Memory B cell (primary cell): Measurements from ENCODE around the gene CORIN.

Experiments
- ATAC-seq: fragments of 150-1000 bp; cut with Tn5 transposase; 2 replicates; pipeline ENCODE4 v1.10.0; 2021; ENCODE audit warnings: low read depth, mild to moderate bottlenecking, moderate library complexity
- DNase-seq, 2 donors: peaks; one replicate each; pipeline ENCODE4 v3.0.0; 2022; ENCODE audit warnings: low spot score in 2 of 2
- H3K27ac Mint-ChIP-seq: one replicate; pipeline ENCODE4 v1.8.0; 2022; ENCODE audit warnings: mild to moderate bottlenecking, moderate library complexity, mixed read lengths
- H3K27me3 Mint-ChIP-seq: one replicate; pipeline ENCODE4 v1.8.0; 2022; ENCODE audit warnings: mixed read lengths
- H3K36me3 Mint-ChIP-seq: one replicate; pipeline ENCODE4 v1.8.0; 2022; ENCODE audit warnings: mild to moderate bottlenecking, mixed read lengths
- H3K4me1 Mint-ChIP-seq: one replicate; pipeline ENCODE4 v1.8.0; 2022; ENCODE audit warnings: mixed read lengths
- H3K4me3 Mint-ChIP-seq: one replicate; pipeline ENCODE4 v1.8.0; 2022; ENCODE audit warnings: mild to moderate bottlenecking, moderate library complexity, mixed read lengths
- H3K9me3 Mint-ChIP-seq: one replicate; pipeline ENCODE4 v1.8.0; 2022; ENCODE audit warnings: mixed read lengths

The CORIN gene

DNA sequence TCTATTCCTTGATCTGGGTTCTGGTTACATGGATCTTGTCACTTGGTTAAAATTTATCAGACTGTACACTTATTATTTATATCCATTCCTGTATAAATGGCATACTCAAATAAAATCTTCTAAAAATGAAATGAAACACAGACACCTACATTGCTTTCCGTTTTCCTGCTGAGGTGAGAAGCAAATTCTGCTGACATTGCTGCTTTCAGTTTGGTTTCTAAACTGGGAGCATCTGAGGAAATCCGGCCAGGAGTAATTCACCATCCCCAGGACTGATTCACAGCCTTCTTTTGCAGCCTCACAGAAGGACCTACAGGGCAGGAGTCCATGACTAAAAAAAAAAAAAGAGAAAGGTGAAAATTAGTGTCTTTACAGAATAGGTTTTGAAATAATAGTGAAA is 93.6 kb downstream of the CORIN start:
- H3K9me3 Mint-ChIP-seq: peaks cover 4% of the 10 kb centered on the region
- H3K4me3 Mint-ChIP-seq: no peak overlapping the region
- H3K27ac Mint-ChIP-seq: no peak overlapping the region
- H3K4me1 Mint-ChIP-seq: no peaks in the 10 kb centered on the region
- DNase-seq: no peak
- ATAC-seq: no peak
- H3K27me3 Mint-ChIP-seq: no peaks in the 10 kb centered on the region
- no peaks in the 10 kb centered on the region for H3K36me3 Mint-ChIP-seq

DNA sequence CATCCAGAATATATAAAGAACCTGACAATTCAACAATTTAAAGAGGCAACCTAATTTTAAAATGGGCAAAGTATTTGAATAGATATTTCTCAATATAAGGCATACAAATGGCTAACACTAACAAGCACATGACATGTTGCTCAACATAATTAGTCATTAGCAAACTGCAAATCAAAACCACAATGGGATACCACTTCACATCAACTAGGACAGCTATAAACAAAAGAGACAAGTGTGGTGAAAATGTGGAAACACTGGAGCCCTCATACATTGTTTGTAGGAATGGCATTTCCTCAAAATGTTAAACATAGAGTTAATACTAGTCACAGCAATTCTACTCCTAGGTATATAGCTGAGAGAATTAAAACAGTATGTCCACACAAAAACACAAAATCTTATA is 96.7 kb downstream of the CORIN start:
- no peak for DNase-seq
- ATAC-seq: no peak
- Mint-ChIP-seq H3K27me3 (peaks cover 5% of the 10 kb centered on the region), H3K4me3 (no peak overlapping the region), H3K4me1 (no peaks in the 10 kb centered on the region), H3K27ac (no peak overlapping the region), H3K36me3 (no peaks in the 10 kb centered on the region), H3K9me3 (peaks cover 12% of the 10 kb centered on the region)

DNA sequence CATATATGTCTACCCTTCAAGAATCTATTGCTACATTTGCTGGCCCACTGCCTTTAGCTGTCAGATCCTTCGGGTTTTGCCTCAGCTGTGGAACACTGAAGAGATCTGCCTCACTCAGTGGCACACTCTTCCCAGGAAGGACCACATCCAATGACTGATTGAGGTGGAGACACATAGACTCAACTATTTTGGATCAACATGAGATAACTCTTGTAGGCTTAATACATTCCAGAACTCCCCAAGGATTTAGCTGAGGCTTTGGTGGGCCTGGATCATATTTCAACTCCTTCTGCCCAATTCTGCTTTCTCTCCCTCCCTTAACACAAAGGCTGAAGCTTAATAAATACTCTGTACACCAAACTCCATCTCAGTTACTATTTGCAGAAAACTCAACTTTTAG is 100.5 kb downstream of the CORIN start:
- H3K36me3 Mint-ChIP-seq: no peaks in the 10 kb centered on the region
- DNase-seq (no peak), ATAC-seq (no peak)
- H3K4me1 Mint-ChIP-seq: no peaks in the 10 kb centered on the region
- peaks cover 12% of the 10 kb centered on the region for H3K9me3 Mint-ChIP-seq
- H3K4me3 Mint-ChIP-seq: no peak overlapping the region
- no peak overlapping the region for H3K27ac Mint-ChIP-seq
- H3K27me3 Mint-ChIP-seq: peaks cover 7% of the 10 kb centered on the region

DNA sequence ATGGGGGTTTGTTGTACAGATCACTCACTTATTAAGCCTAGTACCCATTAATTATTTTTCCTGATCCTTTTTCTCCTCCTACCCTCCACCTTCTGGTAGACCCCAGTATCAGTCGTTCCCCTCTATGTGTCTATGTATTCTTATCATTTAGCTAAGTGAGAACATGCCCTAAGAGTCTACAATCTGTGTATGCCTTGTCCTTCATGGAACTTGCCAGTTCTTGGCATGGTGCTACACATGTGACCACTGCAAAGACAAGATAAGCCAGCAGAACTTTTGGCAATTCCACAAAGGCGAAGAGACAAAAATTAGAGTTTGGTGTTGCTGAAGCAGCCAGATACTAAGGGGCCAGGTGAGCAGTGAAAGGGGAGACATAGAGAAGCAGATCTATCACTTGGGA is 101.3 kb downstream of the CORIN start:
- ATAC-seq: no peak
- H3K27ac Mint-ChIP-seq: no peak overlapping the region
- peaks cover 12% of the 10 kb centered on the region for H3K9me3 Mint-ChIP-seq
- DNase-seq: no peak
- no peaks in the 10 kb centered on the region for H3K36me3 Mint-ChIP-seq
- H3K4me1 Mint-ChIP-seq: no peaks in the 10 kb centered on the region
- no peak overlapping the region for H3K4me3 Mint-ChIP-seq
- peaks cover 8% of the 10 kb centered on the region for H3K27me3 Mint-ChIP-seq

DNA sequence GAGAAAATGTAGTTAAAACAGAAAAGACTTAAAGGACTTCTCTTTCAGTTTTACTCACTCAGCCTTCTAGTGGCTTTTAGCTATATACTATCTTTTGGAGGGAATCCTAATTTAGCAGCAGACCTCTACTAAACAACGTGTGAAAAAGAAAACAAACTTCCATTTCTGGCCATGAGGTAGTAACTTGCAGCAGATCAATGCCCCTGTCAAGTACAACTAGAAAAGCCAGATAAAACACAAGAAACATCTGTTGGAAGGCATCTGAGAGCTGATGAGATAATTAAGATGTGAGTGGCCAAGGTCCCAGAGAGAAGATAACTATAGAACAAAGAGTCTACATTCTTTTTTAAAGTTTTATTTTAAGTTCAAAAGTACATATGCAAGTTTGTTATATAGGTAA is 101.7 kb downstream of the CORIN start:
- DNase-seq (no peak), ATAC-seq (no peak)
- Mint-ChIP-seq H3K4me3 (no peak overlapping the region), H3K27ac (no peak overlapping the region), H3K27me3 (peaks cover 10% of the 10 kb centered on the region), H3K9me3 (peaks cover 12% of the 10 kb centered on the region), H3K36me3 (no peaks in the 10 kb centered on the region), H3K4me1 (no peaks in the 10 kb centered on the region)

DNA sequence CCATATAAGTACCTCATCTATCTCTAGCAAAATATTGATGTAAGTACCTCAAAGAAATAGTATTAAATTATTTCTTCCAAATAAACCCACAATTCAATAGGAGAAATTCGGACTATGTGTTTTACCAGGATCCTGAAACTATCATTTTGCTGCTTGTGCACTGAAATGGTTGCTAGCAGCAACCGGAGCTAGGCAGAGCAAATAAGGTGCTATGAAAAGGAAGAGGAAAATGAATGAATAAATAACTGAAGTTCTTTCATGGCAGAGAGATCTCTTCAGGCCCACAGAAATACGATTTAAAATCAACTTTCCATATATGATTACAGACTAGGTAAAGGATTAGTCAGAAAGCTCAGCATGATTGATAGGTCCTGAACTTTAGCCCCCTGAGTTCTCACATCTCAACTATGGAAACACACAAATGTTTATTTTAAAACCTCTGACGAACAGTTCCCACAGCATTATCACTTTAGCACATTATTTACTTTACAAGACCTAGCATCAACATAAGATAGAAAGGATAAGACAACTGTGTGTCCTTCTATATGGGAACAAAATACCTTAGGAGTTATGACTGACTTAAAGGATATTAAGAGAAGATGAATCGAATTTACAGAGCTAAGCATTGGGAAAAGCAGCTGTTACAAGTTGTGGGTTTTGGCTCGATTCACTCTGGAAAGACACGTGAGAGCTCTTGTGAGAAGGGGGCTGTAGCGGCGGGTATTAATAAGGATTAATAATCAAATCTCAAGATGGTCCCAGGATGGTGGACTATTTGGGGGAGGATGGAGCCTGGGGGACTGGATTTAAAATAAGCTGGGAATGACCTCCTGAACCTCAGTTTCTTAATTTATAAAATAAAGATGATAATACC is 104.3 kb downstream of the CORIN start:
- no peaks in the 10 kb centered on the region for H3K36me3 Mint-ChIP-seq
- no peak overlapping the region for H3K27ac Mint-ChIP-seq
- ATAC-seq (no peak), DNase-seq (no peak)
- H3K27me3 Mint-ChIP-seq: peaks cover 18% of the 10 kb centered on the region
- no peaks in the 10 kb centered on the region for H3K4me1 Mint-ChIP-seq
- peaks cover 5% of the 10 kb centered on the region for H3K9me3 Mint-ChIP-seq
- no peak overlapping the region for H3K4me3 Mint-ChIP-seq

DNA sequence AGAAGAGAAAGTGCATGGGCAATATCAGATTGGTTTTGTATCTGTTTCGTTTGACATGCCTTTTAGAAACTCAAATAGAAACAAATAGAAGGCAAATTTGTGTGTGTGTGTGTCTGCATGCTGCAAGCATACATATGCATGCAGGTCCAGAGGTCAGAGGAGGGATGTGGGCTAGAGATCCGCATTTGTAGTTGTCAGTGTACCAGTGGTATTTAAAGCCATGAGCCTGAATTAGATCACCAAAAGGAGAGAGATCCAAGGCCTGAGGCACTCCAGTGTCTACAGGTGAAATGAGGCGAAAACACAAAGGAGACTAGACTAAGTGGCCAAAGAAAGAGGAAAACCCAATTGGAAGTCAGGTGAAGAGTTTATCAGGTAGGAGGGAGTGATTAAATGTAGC is 106.7 kb downstream of the CORIN start:
- DNase-seq (no peak), ATAC-seq (no peak)
- no peaks in the 10 kb centered on the region for H3K36me3 Mint-ChIP-seq
- H3K9me3 Mint-ChIP-seq: no peaks in the 10 kb centered on the region
- no peaks in the 10 kb centered on the region for H3K4me1 Mint-ChIP-seq
- peaks cover 13% of the 10 kb centered on the region for H3K27me3 Mint-ChIP-seq
- no peak overlapping the region for H3K4me3 Mint-ChIP-seq
- no peak overlapping the region for H3K27ac Mint-ChIP-seq

DNA sequence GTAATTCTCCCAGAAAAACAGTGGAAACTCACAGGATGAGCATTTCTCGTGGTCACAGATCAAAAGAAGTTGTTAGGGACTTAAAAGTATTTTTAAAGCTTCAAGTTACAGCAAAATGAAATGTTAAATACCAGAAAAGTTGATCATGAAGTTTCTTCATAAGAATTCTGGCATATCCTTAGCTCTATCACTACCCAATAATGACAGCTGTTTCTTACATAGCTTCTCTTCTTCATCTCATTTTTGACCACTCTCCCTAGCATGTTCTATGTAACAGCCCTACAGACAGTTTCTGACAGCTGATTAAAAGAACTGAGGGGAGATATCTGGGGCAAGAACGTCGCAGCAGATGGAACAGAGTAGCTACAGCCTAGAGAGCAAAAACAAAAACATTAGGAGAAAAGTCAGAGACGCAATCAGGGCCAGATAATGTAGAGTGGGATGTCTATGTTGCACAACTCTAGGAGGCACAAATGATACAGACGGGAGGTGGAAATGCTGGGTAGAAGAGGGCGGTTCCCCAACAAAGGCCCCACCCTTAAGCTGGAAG is 108.7 kb downstream of the CORIN start:
- H3K27ac Mint-ChIP-seq: no peak overlapping the region
- no peak for DNase-seq
- no peaks in the 10 kb centered on the region for H3K36me3 Mint-ChIP-seq
- peaks cover 15% of the 10 kb centered on the region for H3K27me3 Mint-ChIP-seq
- no peaks in the 10 kb centered on the region for H3K9me3 Mint-ChIP-seq
- no peak for ATAC-seq
- no peaks in the 10 kb centered on the region for H3K4me1 Mint-ChIP-seq
- no peak overlapping the region for H3K4me3 Mint-ChIP-seq

DNA sequence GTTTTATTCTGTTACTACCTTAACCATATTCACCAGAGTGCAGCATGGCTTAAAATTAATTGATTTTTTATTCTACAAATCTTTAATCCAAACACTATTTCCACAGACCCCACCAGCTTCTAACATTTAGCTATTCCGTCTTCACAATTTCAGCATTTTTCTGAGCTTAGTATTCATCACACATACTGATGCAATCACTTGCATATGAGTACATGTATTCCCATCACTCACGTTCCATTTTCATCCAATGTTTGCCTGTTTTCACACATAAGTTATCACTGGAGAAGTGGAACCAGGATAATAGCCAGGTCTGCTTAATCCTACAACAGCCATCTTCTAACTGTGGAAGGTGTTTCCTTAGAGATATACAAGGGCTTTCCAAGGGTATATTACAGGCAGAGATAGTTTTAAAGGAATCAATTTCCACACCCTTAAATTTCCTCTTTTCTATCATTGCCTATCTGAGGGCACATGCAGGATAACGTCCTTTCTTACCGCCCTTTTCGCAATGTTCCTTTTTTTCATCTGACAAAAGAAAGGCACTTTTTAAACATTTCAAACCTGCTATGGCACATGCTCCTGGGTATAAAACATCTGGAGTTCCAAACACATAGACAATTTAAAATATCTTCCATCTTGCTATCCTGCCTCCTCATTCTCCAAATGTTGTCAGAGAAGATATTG is 115.8 kb downstream of the CORIN start:
- no peaks in the 10 kb centered on the region for H3K36me3 Mint-ChIP-seq
- peaks cover 19% of the 10 kb centered on the region for H3K27me3 Mint-ChIP-seq
- DNase-seq (no peak), ATAC-seq (no peak)
- no peak overlapping the region for H3K4me3 Mint-ChIP-seq
- H3K4me1 Mint-ChIP-seq: no peaks in the 10 kb centered on the region
- no peaks in the 10 kb centered on the region for H3K9me3 Mint-ChIP-seq
- H3K27ac Mint-ChIP-seq: no peak overlapping the region

DNA sequence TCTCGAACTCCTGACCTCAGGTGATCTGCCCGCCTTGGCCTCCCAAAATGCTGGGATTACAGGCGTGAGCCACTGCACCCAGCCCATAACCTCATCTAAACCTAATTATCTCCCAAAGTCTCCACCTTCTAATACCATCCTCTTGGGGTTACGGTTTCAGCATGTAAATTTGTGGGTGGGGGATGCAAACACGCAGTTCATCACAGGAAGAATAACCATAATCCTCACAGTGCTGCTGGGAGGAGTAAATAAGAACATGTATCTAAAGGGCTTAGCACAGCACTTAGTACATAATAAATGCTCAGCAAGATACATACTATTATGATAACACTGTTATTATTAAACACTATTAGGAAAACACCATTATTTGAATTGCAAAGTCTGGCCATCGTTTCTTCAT is 116.4 kb downstream of the CORIN start:
- DNase-seq (no peak), ATAC-seq (no peak)
- Mint-ChIP-seq H3K36me3 (no peaks in the 10 kb centered on the region), H3K4me3 (no peak overlapping the region), H3K4me1 (no peaks in the 10 kb centered on the region), H3K9me3 (no peaks in the 10 kb centered on the region), H3K27me3 (peaks cover 19% of the 10 kb centered on the region), H3K27ac (no peak overlapping the region)

DNA sequence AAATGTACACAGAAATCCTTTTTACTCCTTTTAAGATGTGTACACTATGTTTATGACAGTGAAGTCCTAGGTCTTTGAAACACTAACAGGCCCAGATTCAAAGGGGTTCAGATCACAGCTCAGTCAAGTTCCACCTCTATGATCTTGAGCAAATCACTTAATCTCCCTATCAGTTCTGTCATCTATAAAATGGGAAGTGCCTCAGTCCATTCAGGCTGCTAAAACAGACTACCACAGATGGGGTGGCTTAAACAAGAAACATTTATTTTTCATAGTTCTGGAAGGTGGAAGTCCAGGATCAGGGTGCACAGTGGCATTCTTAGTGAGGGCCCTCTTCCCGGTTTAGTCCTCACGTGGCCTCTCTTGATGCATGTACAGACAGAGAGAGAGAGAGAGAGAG is 117.1 kb downstream of the CORIN start:
- no peak overlapping the region for H3K27ac Mint-ChIP-seq
- no peak overlapping the region for H3K4me3 Mint-ChIP-seq
- no peaks in the 10 kb centered on the region for H3K9me3 Mint-ChIP-seq
- ATAC-seq: no peak
- H3K27me3 Mint-ChIP-seq: peaks cover 19% of the 10 kb centered on the region
- no peaks in the 10 kb centered on the region for H3K36me3 Mint-ChIP-seq
- no peaks in the 10 kb centered on the region for H3K4me1 Mint-ChIP-seq
- no peak for DNase-seq

DNA sequence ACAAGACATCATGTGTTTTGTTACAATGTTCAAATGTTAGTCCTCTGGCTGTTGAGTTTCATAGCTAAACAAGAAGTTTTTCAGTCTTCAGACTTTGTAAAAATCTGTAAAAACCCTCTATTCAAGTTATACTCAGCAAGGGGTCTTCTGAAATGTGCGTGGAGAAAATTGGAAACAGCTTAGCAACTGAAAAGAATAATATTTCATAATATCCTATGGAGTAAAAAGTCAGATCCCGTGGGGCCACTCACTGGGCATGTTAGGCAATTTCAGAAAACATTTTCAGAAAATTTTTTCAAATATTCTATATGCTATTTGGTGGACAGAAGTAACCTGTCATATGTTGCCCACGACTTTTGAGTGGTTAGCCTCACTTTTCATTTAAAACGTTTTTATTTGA is 118.3 kb downstream of the CORIN start:
- ATAC-seq (no peak), DNase-seq (no peak)
- no peaks in the 10 kb centered on the region for H3K36me3 Mint-ChIP-seq
- peaks cover 17% of the 10 kb centered on the region for H3K27me3 Mint-ChIP-seq
- H3K27ac Mint-ChIP-seq: no peak overlapping the region
- no peaks in the 10 kb centered on the region for H3K4me1 Mint-ChIP-seq
- no peak overlapping the region for H3K4me3 Mint-ChIP-seq
- no peaks in the 10 kb centered on the region for H3K9me3 Mint-ChIP-seq

DNA sequence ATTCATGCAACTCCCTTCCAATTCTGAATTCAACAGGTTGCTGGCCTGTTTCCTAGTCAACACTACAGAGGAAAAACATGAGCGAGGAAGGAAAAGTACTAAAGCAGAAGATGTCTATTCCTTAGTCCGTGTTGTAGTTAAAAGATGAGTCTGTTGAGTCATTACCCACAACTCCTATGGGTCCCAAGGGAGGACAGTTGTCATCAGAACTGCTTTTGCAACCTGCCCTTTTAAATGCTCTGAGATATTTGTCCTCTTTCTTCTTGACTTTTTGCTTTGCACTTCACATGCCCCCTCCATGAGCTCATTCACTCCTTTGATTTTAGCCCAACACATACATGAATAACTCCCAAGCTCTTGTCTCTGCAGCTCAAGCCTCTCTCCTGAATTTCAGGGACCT is 119.2 kb downstream of the CORIN start:
- H3K4me1 Mint-ChIP-seq: no peaks in the 10 kb centered on the region
- peaks cover 17% of the 10 kb centered on the region for H3K27me3 Mint-ChIP-seq
- DNase-seq: no peak
- no peak overlapping the region for H3K4me3 Mint-ChIP-seq
- H3K9me3 Mint-ChIP-seq: no peaks in the 10 kb centered on the region
- no peaks in the 10 kb centered on the region for H3K36me3 Mint-ChIP-seq
- H3K27ac Mint-ChIP-seq: no peak overlapping the region
- ATAC-seq: no peak

DNA sequence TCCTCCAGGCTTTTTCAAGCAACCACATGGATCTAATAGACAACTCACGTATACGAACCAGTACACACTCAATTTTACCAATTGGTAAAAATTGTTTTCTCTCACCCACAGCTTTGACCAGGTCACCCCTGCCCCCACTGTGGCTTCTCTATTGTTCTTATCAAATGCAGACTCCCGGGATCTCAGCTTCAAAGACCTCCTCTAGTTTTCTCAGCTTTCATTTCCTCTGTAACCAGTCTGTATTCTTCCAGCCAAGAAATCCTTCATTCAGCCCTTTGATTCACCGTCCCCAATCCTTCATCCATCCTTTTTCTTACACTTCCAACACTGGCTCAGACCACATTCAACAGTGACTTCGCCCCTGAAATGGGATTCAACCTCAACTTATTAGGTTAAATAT is 120.7 kb downstream of the CORIN start:
- Mint-ChIP-seq H3K27me3 (peaks cover 17% of the 10 kb centered on the region), H3K9me3 (no peaks in the 10 kb centered on the region), H3K4me3 (no peak overlapping the region), H3K4me1 (no peaks in the 10 kb centered on the region), H3K36me3 (no peaks in the 10 kb centered on the region), H3K27ac (no peak overlapping the region)
- ATAC-seq: no peak
- DNase-seq: no peak
